ENCODE data around the gene GNRH2. TPM values are rescaled to one million over a fixed set of nuclear protein-coding genes. Genes with fewer than 3 reads are reported as not detected.

GNRH2 gene
- total and polyA plus RNA-seq, 2 of the 8 experiments (the other 6 are each of a cell fraction or from before 2014, with no cell fraction given), result 0.09 to 0.82 TPM

DNA sequence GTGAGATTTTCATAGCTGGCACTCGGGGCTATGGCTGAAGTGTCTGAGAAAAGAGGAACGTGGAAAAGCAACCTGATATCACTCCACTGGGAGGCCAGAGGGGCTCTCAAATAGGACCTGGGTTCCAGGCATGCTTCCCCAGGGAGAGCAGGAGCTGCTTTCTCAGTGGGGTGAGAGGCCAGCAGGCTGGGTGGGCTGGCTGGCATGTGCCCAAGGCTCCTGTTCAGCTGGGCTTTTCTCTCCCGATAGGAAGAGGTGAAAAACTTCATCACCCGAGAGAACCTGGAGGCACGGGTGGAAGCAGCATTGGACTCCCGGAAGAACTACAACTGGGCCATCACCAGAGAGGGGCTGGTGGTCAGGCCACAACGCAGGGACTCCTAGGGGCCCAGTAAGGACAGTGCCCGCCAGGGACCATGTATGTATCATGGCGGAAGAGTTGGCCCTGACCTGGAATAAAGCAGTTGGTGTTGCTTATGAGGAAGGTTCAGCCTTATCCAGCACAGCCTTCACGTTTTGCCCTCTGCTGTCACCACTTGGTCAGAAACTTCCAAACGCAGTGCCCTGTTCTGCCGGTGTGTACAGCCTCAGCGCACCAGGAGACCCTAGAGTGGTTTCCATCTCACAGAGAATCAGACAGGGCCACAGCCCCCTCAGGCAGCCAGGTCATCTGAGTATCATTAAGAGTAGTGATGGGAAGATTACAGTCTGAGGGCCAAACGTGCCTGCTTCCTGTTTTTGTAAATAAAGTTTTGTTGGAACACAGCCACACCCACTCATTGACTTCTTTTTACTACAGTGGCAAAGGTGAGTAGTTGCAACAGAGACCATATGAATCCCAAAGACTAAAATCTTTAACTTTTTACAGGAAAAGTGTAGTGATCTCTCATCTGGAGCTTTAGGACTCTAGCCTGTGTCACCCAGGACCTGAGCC is 4.3 kb downstream of the GNRH2 start (continued):
- TF ChIP-seq YY1 (IDR thresholded peaks at IDR 0.05; ENCODE audit: low read depth, low read length) (no peak), CHD2 (IDR thresholded peaks at IDR 0.05; ENCODE audit: low read length) (no peak), NANOG (IDR thresholded peaks at IDR 0.05; ENCODE audit: insufficient read depth, low read depth, low read length, poor library complexity, severe bottlenecking) (no peak), EZH2 (IDR thresholded peaks at IDR 0.05; ENCODE audit: low read depth, low read length, severe bottlenecking) (no peak)

Data from H1 (cell line).